Transverse colon (tissue), 4 donors: Measurements from ENCODE around the gene ESRRG. TPM values are rescaled to one million over a fixed set of nuclear protein-coding genes. Genes with fewer than 3 reads are reported as not detected.

Source experiments
- DNase-seq: peaks from one replicate; pipeline ENCODE4 v3.0.0-alpha.2; 2019
- H3K27ac ChIP-seq, 4 donors: fragments of 200-600 bp; sonication (generic); 2 replicates each; pipeline ENCODE4 v1.5.1; 2016 to 2018; ENCODE audit warnings: inconsistent platforms in 4 of 4
- H3K27me3 ChIP-seq: fragments of 200-600 bp; sonication (generic); 2 replicates; pipeline ENCODE4 v1.5.1; 2017; ENCODE audit warnings: inconsistent platforms
- H3K36me3 ChIP-seq, 4 donors: fragments of 200-600 bp; sonication (generic); 2 replicates each; pipeline ENCODE4 v1.5.1; 2017 to 2019; ENCODE audit warnings: inconsistent platforms in 4 of 4
- H3K4me1 ChIP-seq, 4 donors: fragments of 200-600 bp; sonication (generic); 2 replicates each; pipeline ENCODE4 v1.5.1; 2017 to 2020; ENCODE audit warnings: inconsistent platforms in 4 of 4
- H3K4me3 ChIP-seq, 4 donors: fragments of 200-600 bp; sonication (generic); 1 replicate in 1 of 4; 2 replicates in 3 of 4; pipeline versions ENCODE4 v1.5.1 to v1.6.1; 2017 to 2019; ENCODE audit warnings: inconsistent platforms in 4 of 4
- H3K9me3 ChIP-seq, 2 donors: fragments of 200-600 bp; sonication (generic); 2 replicates each; pipeline ENCODE4 v1.5.1; 2017 to 2019; ENCODE audit warnings: inconsistent platforms in 2 of 2
- EP300 ChIP-seq: sonication (generic); formaldehyde crosslinking; IDR thresholded peaks from one replicate; pipeline ENCODE4 v1.6.1; 2017; ENCODE audit warnings: antibody characterized with exemption, low read depth
- POLR2A ChIP-seq: fragments of 450-650 bp; IDR thresholded peaks from one replicate; pipeline ENCODE4 v1.6.1; 2016; ENCODE audit warnings: antibody characterized with exemption, mild to moderate bottlenecking, moderate library complexity
- POLR2AphosphoS5 ChIP-seq, 3 donors: sonication (generic); formaldehyde crosslinking; IDR thresholded peaks; one replicate each; pipeline ENCODE4 v1.6.1; 2016; ENCODE audit warnings: antibody characterized with exemption in 3 of 3
- WGBS, 2 donors: methylation state at CpG; one replicate each; pipeline ENCODE4 v1.1.5; 2018; ENCODE audit warnings: low coverage in 1 of 2; 5-methylcytosine and 5-hydroxymethylcytosine counted together
- in situ Hi-C, 4 donors: fragments of 200-750 bp; cut with MboI; loops; one replicate each; pipeline versions ENCODE4 v1.15.0 to v1.15.1; 2017; ENCODE audit warnings: low sequenced_read_pairs in 3 of 4, low pct_ligation_motif_present in 1 of 4, low pct_unique_long_range_greater_than_20kb in 1 of 4
- intact Hi-C: fragments of 100-400 bp; cut with DNase I; formaldehyde crosslinking; loops from one replicate; pipeline ENCODE4 v1.15.1; 2023; ENCODE audit warnings: low total_unique reads
- total RNA-seq, 4 donors: library from RNA; depleted of rRNA; stranded (reverse); fragments of >200 nt; gene quantifications; one replicate each; pipeline ENCODE4 v1.1.0, GENCODE V29; 2016
- TF ChIP-seq, protein P1 (sequence below), 5 experiments: fragments of 200-600 bp in 3 of 5; fragments of 450-650 bp in 2 of 5; sonication (generic) in 3 of 5; IDR thresholded peaks; 1 replicate in 2 of 5; 2 replicates in 3 of 5; pipeline ENCODE4 v1.5.1; 2016 to 2017; ENCODE audit warnings: antibody characterized with exemption in 5 of 5, inconsistent platforms in 3 of 5, mild to moderate bottlenecking in 2 of 5, moderate library complexity in 1 of 5

ESRRG gene
- total RNA-seq, 4 donors from 2014 or later: 0.20 to 1.5 (median 0.50) TPM

DNA sequence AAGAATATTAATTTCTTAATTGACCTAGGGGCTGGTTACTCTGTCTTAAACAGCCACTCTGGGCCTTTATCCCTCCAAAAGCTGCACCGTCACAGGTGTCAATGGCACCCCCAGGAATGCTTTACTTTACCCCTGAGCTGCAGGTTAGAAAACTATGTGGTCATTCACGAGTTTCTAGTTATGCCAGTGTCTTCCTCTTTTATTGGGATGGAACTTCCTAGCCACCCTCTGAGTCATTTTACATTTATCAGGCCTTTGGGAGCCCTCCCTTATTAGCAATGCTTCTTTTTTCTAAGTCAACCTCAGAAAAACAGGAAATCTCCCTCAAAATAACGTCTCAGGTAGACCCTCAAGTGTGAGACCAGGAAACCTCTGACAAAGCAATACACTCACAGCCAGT is 240.6 kb downstream of the ESRRG start:
- no peak overlapping the region for H3K4me3 ChIP-seq
- H3K4me1 ChIP-seq: no peaks in the 10 kb centered on the region
- in situ Hi-C loops: no loop called here
- no peaks in the 10 kb centered on the region for H3K9me3 ChIP-seq
- no peak for DNase-seq
- no peaks in the 10 kb centered on the region for H3K36me3 ChIP-seq
- 48 to 59% methylated on average over 3 of the region's 3 CpGs for WGBS, 2 donors
- H3K27me3 ChIP-seq: no peaks in the 10 kb centered on the region
- intact Hi-C loops: no loop called here
- TF ChIP-seq POLR2AphosphoS5 (IDR thresholded peaks at IDR 0.05) (no peak), POLR2A (no peak), EP300 (no peak)
- TF ChIP-seq, protein P1, sequence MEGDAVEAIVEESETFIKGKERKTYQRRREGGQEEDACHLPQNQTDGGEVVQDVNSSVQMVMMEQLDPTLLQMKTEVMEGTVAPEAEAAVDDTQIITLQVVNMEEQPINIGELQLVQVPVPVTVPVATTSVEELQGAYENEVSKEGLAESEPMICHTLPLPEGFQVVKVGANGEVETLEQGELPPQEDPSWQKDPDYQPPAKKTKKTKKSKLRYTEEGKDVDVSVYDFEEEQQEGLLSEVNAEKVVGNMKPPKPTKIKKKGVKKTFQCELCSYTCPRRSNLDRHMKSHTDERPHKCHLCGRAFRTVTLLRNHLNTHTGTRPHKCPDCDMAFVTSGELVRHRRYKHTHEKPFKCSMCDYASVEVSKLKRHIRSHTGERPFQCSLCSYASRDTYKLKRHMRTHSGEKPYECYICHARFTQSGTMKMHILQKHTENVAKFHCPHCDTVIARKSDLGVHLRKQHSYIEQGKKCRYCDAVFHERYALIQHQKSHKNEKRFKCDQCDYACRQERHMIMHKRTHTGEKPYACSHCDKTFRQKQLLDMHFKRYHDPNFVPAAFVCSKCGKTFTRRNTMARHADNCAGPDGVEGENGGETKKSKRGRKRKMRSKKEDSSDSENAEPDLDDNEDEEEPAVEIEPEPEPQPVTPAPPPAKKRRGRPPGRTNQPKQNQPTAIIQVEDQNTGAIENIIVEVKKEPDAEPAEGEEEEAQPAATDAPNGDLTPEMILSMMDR (IDR thresholded peaks at IDR 0.05): no peak
- H3K27ac ChIP-seq: no peak overlapping the region

DNA sequence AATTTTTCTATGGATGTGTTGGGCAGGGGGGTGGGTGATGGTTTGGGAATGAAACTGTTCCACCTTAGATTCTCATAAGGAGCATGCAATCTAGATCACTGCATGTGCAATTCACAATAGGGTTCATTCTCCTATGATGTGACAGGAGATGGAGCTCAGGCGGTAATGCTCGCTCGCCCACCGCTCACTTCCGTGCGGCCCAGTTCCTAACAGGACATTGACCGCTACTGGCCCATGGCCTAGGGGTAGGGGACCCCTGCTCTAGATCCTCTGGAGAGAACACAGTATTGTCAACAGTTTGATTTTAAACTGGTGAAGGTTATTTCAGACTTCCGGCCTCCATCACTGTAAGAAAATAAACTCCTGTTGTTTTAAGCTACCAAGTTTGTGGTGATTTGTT is 245.0 kb downstream of the ESRRG start:
- TF ChIP-seq, protein P1 (IDR thresholded peaks at IDR 0.05): no peak
- TF ChIP-seq EP300 (no peak), POLR2AphosphoS5 (IDR thresholded peaks at IDR 0.05) (no peak), POLR2A (no peak)
- in situ Hi-C loops: no loop called here
- intact Hi-C loops: no loop called here
- 97 to 100% methylated on average over 6 to 8 of the region's 8 CpGs for WGBS, 2 donors
- Histone ChIP-seq H3K4me3 (no peak overlapping the region), H3K27ac (no peak overlapping the region), H3K9me3 (no peaks in the 10 kb centered on the region), H3K36me3 (no peaks in the 10 kb centered on the region), H3K4me1 (no peaks in the 10 kb centered on the region), H3K27me3 (no peaks in the 10 kb centered on the region)
- DNase-seq: no peak

- no peaks in the 10 kb centered on the region for H3K36me3 ChIP-seq
- H3K4me1 ChIP-seq: no peaks in the 10 kb centered on the region
- H3K9me3 ChIP-seq: no peaks in the 10 kb centered on the region
- no peaks in the 10 kb centered on the region for H3K27me3 ChIP-seq
- no peak for DNase-seq
- intact Hi-C loops (no loop called here), in situ Hi-C loops (no loop called here)
- H3K4me3 ChIP-seq: no peak overlapping the region
- no peak overlapping the region for H3K27ac ChIP-seq
- 77 to 82% methylated on average over 1 of the region's 1 CpG for WGBS, 2 donors
- no peak for TF ChIP-seq EP300
- TF ChIP-seq POLR2A: no peak
- TF ChIP-seq, protein P1 (IDR thresholded peaks at IDR 0.05): no peak
- no peak for TF ChIP-seq POLR2AphosphoS5 (IDR thresholded peaks at IDR 0.05)
Measured at GRCh38 chr1:216476341-216476740, 246.9 kb downstream of the ESRRG start.

DNA sequence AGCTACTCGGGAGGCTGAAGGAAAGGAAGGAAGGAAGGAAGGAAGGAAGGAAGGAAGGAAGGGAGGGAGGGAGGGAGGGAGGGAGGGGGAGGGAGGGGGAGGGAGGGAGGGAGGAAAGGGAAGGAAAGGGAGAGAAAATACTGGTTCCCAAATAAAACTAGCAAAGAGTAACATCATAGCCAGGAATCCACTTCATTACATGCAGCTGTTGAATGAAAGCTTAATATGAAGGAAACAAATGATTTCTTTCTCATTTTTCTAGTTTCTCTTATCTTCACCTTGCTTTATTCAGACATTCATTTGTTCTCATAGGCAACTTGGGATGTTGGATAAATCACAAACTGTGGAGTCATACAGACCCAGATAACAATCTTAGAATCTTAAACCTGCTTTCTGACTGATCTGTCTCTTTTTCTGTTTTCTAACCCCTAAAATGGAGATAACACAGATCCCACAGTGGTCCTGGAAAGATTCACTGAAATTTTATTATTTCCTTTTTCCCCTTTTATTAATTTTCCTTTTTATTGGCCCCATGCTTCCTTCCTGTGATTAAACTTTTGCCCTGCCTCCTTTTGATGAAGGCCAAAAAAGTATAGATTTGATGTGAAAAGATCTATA is 247.5 kb downstream of the ESRRG start:
- Histone ChIP-seq H3K36me3 (no peaks in the 10 kb centered on the region), H3K9me3 (no peaks in the 10 kb centered on the region), H3K27me3 (no peaks in the 10 kb centered on the region), H3K4me1 (no peaks in the 10 kb centered on the region), H3K4me3 (no peak overlapping the region), H3K27ac (no peak overlapping the region)
- TF ChIP-seq EP300 (no peak), POLR2AphosphoS5 (IDR thresholded peaks at IDR 0.05) (no peak), POLR2A (no peak)
- TF ChIP-seq, protein P1 (IDR thresholded peaks at IDR 0.05): no peak
- in situ Hi-C loops (no loop called here), intact Hi-C loops (no loop called here)
- 67% methylated on average over 1 of the region's 1 CpG; no CpG with 5 or more reads in 1 of the 2 donors for WGBS, 2 donors
- no peak for DNase-seq
